ENCODE measurements around the gene UBE2E2.

DNA sequence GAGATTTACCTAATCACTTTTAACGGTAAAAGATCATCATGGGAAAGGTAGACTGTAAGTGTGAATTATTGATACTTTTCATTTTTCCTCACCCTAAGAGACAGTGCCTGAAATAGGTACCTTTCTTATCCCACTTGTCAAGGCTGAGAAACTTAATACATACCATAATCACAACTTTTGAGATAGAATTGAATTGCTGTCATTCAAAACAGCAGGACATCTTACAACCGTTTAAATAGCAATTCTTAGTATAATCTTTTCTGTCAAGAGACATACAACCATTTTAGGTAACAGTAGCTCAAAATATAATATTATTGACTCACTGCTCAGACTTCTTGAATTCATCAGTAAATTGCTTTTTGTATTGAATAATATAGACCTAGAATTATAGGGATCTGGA lies 10.7 kb downstream of the UBE2E2 start:
- TF ChIP-seq TEAD4 (IDR thresholded peaks at IDR 0.05) (no peak), YY1 (IDR thresholded peaks at IDR 0.05; ENCODE audit: low read depth) (no peak)
- TF ChIP-seq, protein P1, sequence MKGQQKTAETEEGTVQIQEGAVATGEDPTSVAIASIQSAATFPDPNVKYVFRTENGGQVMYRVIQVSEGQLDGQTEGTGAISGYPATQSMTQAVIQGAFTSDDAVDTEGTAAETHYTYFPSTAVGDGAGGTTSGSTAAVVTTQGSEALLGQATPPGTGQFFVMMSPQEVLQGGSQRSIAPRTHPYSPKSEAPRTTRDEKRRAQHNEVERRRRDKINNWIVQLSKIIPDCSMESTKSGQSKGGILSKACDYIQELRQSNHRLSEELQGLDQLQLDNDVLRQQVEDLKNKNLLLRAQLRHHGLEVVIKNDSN (IDR thresholded peaks at IDR 0.05): no peak
- TF ChIP-seq, protein P2, sequence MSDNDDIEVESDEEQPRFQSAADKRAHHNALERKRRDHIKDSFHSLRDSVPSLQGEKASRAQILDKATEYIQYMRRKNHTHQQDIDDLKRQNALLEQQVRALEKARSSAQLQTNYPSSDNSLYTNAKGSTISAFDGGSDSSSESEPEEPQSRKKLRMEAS (IDR thresholded peaks at IDR 0.05): no peak

Data from Ishikawa (cell line).